Stimulated activated CD8-positive, alpha-beta memory T cell treated with anti-CD3 and anti-CD28 coated beads, Interleukin-2, amount 100 ng/mL, for 1 hour (primary cell): ENCODE results near the gene KCNC2.
"Not testable (repeated sequence)": the region's sequence is repeated elsewhere in the genome, so short reads cannot be mapped to it uniquely, and the experiment has no call there.

Experiments
- DNase-seq, 2 donors: peaks; one replicate each; pipeline ENCODE4 v3.0.0-alpha.2; 2020; ENCODE audit warnings: low read depth in 2 of 2

KCNC2 gene

GRCh38 chr12:75209812-75210138 is at the start of gene KCNC2:
Gene KCNC2 (minus strand): TSS chr12:75209839.
- no peak for DNase-seq

- no peak for DNase-seq
Measured at GRCh38 chr12:75259143-75259542, 49.5 kb upstream of the KCNC2 start.

GRCh38 chr12:75257510-75257909 is 47.9 kb upstream of the KCNC2 start:
- no peak for DNase-seq

GRCh38 chr12:75245108-75245507 is 35.5 kb upstream of the KCNC2 start:
- DNase-seq, result no peak

- no peak for DNase-seq
Measured at GRCh38 chr12:75239987-75240386, 30.3 kb upstream of the KCNC2 start.

- no peak for DNase-seq
Measured at GRCh38 chr12:75236206-75236605, 26.6 kb upstream of the KCNC2 start.

GRCh38 chr12:75227132-75227531 is 17.5 kb upstream of the KCNC2 start:
- DNase-seq, result no peak

GRCh38 chr12:75212072-75212471 is 2.4 kb upstream of the KCNC2 start:
- no peak for DNase-seq

- no peak for DNase-seq
Measured at GRCh38 chr12:75208856-75209811, 505 bp downstream of the KCNC2 start.

GRCh38 chr12:75207338-75208083 is 2.1 kb downstream of the KCNC2 start:
- no peak for DNase-seq

GRCh38 chr12:75205558-75205957 is 4.1 kb downstream of the KCNC2 start:
- DNase-seq, result no peak

GRCh38 chr12:75196865-75197264 is 12.8 kb downstream of the KCNC2 start:
- DNase-seq, result no peak

- DNase-seq, result no peak
Measured at GRCh38 chr12:75196408-75196807, 13.2 kb downstream of the KCNC2 start.

- no peak for DNase-seq
Measured at GRCh38 chr12:75194250-75194649, 15.4 kb downstream of the KCNC2 start.

GRCh38 chr12:75192196-75192595 is 17.4 kb downstream of the KCNC2 start:
- DNase-seq, result no peak

GRCh38 chr12:75190846-75191245 is 18.8 kb downstream of the KCNC2 start:
- no peak for DNase-seq

GRCh38 chr12:75185881-75186280 is 23.8 kb downstream of the KCNC2 start:
- not testable (repeated sequence) for DNase-seq

GRCh38 chr12:75184516-75184915 is 25.1 kb downstream of the KCNC2 start:
- no peak for DNase-seq

- DNase-seq, result no peak
Measured at GRCh38 chr12:75183967-75184366, 25.7 kb downstream of the KCNC2 start.

GRCh38 chr12:75177997-75178396 is 31.6 kb downstream of the KCNC2 start:
- no peak for DNase-seq

- no peak for DNase-seq
Measured at GRCh38 chr12:75172611-75173010, 37.0 kb downstream of the KCNC2 start.

GRCh38 chr12:75170640-75171185 is 38.9 kb downstream of the KCNC2 start:
- no peak for DNase-seq

GRCh38 chr12:75162845-75163244 is 46.8 kb downstream of the KCNC2 start:
- DNase-seq, result no peak
